Measurements from ENCODE around the gene USP15.

The USP15 gene

GRCh38 chr12:62259993-62260732, at the start of gene USP15:
USP15 (plus strand) TSS chr12:62260404; CDS start chr12:62260415, 11 bp downstream.
- TF ChIP-seq EZH2phosphoT487 (conservative IDR thresholded peaks at IDR 0.05; ENCODE audit: low read length) (no peak), CTCF (IDR thresholded peaks at IDR 0.05; ENCODE audit: insufficient read depth, low read length, poor library complexity, severe bottlenecking) (peak; percentile 28)
- Histone ChIP-seq H3K9me2 (replicated peaks; ENCODE audit: insufficient read depth, low read length) (no peaks in the 10 kb centered on the region), H3K9me3 (ENCODE audit: insufficient read depth, low read length) (no peaks in the 10 kb centered on the region), H3K27ac (ENCODE audit: low read depth, low read length) (peak within 1 kb of the TSS; percentile 82), H4K20me1 (ENCODE audit: low read depth, low read length) (peaks cover 29% of the 10 kb centered on the region; the same call in 1 of the 2 replicates), H3K27me3 (ENCODE audit: low read length) (no peaks in the 10 kb centered on the region), H3K4me3 (ENCODE audit: insufficient read depth, low read length, poor library complexity, severe bottlenecking) (peak within 1 kb of the TSS; percentile 80), H3K4me2 (ENCODE audit: low read depth, low read length, poor library complexity, severe bottlenecking) (peak within 1 kb of the TSS; percentile 97), H2AFZ (ENCODE audit: low read depth, low read length, severe bottlenecking) (peak within 1 kb of the TSS; percentile 98), H3K9ac (ENCODE audit: low read length) (peak within 1 kb of the TSS; percentile 91), H3K79me2 (ENCODE audit: insufficient read depth, low read length) (peaks cover 49% of the 10 kb centered on the region), H3F3A (ENCODE audit: insufficient read depth) (peaks cover 12% of the 10 kb centered on the region; the same call in 1 of the 2 replicates), H3K36me3 (ENCODE audit: low read length) (no peaks in the 10 kb centered on the region)

- Histone ChIP-seq H3F3A (ENCODE audit: insufficient read depth) (no peaks in the 10 kb centered on the region), H3K9ac (ENCODE audit: low read length) (no peak overlapping the region), H3K79me2 (ENCODE audit: insufficient read depth, low read length) (no peaks in the 10 kb centered on the region), H3K4me3 (ENCODE audit: insufficient read depth, low read length, poor library complexity, severe bottlenecking) (no peak overlapping the region), H4K20me1 (ENCODE audit: low read depth, low read length) (no peaks in the 10 kb centered on the region), H3K9me3 (ENCODE audit: insufficient read depth, low read length) (no peaks in the 10 kb centered on the region), H3K9me2 (replicated peaks; ENCODE audit: insufficient read depth, low read length) (no peaks in the 10 kb centered on the region), H2AFZ (ENCODE audit: low read depth, low read length, severe bottlenecking) (no peak overlapping the region), H3K4me2 (ENCODE audit: low read depth, low read length, poor library complexity, severe bottlenecking) (no peak overlapping the region), H3K36me3 (ENCODE audit: low read length) (no peaks in the 10 kb centered on the region), H3K27me3 (ENCODE audit: low read length) (no peaks in the 10 kb centered on the region), H3K27ac (ENCODE audit: low read depth, low read length) (no peak overlapping the region)
- TF ChIP-seq EZH2phosphoT487 (conservative IDR thresholded peaks at IDR 0.05; ENCODE audit: low read length) (no peak), CTCF (IDR thresholded peaks at IDR 0.05; ENCODE audit: insufficient read depth, low read length, poor library complexity, severe bottlenecking) (peak; percentile 82)
Measured at GRCh38 chr12:62210422-62210821, 49.8 kb upstream of the USP15 start.

- no peak overlapping the region for H3K27ac ChIP-seq (ENCODE audit: low read depth, low read length)
- no peaks in the 10 kb centered on the region for H3K9me3 ChIP-seq (ENCODE audit: insufficient read depth, low read length)
- no peak for TF ChIP-seq EZH2phosphoT487 (conservative IDR thresholded peaks at IDR 0.05; ENCODE audit: low read length)
- TF ChIP-seq CTCF (IDR thresholded peaks at IDR 0.05; ENCODE audit: insufficient read depth, low read length, poor library complexity, severe bottlenecking): no peak
Measured at GRCh38 chr12:62211510-62211909, 48.7 kb upstream of the USP15 start.

More at GRCh38 chr12:62211510-62211909, 48.7 kb upstream of the USP15 start:
- Histone ChIP-seq H2AFZ (ENCODE audit: low read depth, low read length, severe bottlenecking) (no peak overlapping the region), H3K4me3 (ENCODE audit: insufficient read depth, low read length, poor library complexity, severe bottlenecking) (no peak overlapping the region), H3K9ac (ENCODE audit: low read length) (no peak overlapping the region), H4K20me1 (ENCODE audit: low read depth, low read length) (no peaks in the 10 kb centered on the region), H3K79me2 (ENCODE audit: insufficient read depth, low read length) (no peaks in the 10 kb centered on the region), H3K4me2 (ENCODE audit: low read depth, low read length, poor library complexity, severe bottlenecking) (no peak overlapping the region), H3K9me2 (replicated peaks; ENCODE audit: insufficient read depth, low read length) (no peaks in the 10 kb centered on the region), H3K36me3 (ENCODE audit: low read length) (no peaks in the 10 kb centered on the region), H3K27me3 (ENCODE audit: low read length) (no peaks in the 10 kb centered on the region), H3F3A (ENCODE audit: insufficient read depth) (no peaks in the 10 kb centered on the region)
